Left ventricle myocardium inferior (tissue), 1 donor: ENCODE measurements around the gene LCOR. TPM values are rescaled to one million over a fixed set of nuclear protein-coding genes. Genes with fewer than 3 reads are reported as not detected.

Experiments
- DNase-seq: peaks from one replicate; pipeline ENCODE4 v3.0.0-alpha.2; 2020
- H3K27ac ChIP-seq: fragments of 200-600 bp; replicated peaks from 2 replicates; pipeline ENCODE4 v1.8.0; 2021
- H3K27me3 ChIP-seq: fragments of 200-600 bp; 2 replicates; pipeline ENCODE4 v1.8.0; 2021; ENCODE audit warnings: low read depth
- H3K36me3 ChIP-seq: fragments of 200-600 bp; 2 replicates; pipeline ENCODE4 v1.8.0; 2021
- H3K4me1 ChIP-seq: fragments of 200-600 bp; 2 replicates; pipeline ENCODE4 v1.8.0; 2021
- H3K4me3 ChIP-seq: fragments of 200-600 bp; 2 replicates; pipeline ENCODE4 v1.8.0; 2021; ENCODE audit warnings: mild to moderate bottlenecking, moderate library complexity
- H3K9me3 ChIP-seq: fragments of 200-600 bp; replicated peaks from 2 replicates; pipeline ENCODE4 v1.8.0; 2021
- intact Hi-C: fragments of 100-400 bp; cut with micrococcal nuclease; formaldehyde crosslinking; loops from one replicate; pipeline ENCODE4 v1.11.0; 2022
- total RNA-seq: library from RNA; stranded (reverse); fragmentation: NEBNext Ultra II Directional; extraction: Animal tissue kit (Norgen Biotek cat#: 25700); gene quantifications from one replicate; pipeline ENCODE4 v1.2.1, GENCODE V29; 2021
- TF ChIP-seq, protein P1 (sequence below): fragments of 200-600 bp; IDR thresholded peaks from 2 replicates; pipeline ENCODE4 v1.8.0; 2021; ENCODE audit warnings: antibody characterized with exemption, mild to moderate bottlenecking, borderline replicate concordance
- donor health status: DM: no; HTN: yes; CAD: no; lungs with severe emphysema.

The LCOR gene
- total RNA-seq, 1 donor from 2014 or later: 18.9 TPM

GRCh38 chr10:96891840-96892239 lies 59.7 kb downstream of the LCOR start:
- intact Hi-C loops: no loop called here

DNA sequence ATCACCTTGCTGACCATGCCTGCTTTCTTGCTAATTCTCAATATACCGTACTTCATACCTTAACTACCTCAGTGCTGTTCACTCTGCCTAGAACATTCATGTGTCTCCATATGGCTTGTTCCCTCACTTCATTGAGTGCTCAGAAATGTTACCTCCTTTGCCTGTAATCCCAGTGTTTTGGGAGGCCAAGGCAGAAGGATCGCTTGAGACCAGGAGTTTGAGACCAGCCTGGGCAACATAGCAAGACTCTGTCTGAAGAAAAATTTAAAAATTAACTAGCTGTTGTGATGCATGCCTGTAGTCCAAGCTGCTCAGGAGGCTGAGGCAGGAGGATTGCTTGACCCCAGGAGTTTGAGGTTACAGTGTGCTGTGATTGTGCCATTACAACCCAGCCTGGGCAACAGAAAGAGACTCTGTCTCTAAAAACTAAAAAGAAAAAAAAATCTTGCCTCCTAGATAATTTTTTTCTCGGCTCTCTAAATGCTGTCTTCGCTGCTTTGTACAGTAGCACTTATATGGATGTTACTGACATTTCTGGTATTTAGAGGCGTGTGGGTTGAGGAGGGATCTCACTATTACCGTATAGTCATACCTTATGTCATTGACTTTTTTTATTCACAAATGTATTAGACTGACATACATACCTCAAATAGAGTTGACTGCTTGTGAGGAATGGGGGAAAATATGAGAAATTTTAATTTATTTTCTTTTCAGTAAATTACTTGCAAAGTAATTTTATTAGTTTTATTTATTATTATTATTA lies 63.7 kb downstream of the LCOR start:
- Histone ChIP-seq H3K9me3 (peaks cover 17% of the 10 kb centered on the region), H3K27me3 (no peaks in the 10 kb centered on the region), H3K4me3 (no peak overlapping the region), H3K27ac (no peak overlapping the region), H3K4me1 (peaks cover 39% of the 10 kb centered on the region), H3K36me3 (peaks cover 12% of the 10 kb centered on the region)
- intact Hi-C loops: no loop called here
- TF ChIP-seq, protein P1, sequence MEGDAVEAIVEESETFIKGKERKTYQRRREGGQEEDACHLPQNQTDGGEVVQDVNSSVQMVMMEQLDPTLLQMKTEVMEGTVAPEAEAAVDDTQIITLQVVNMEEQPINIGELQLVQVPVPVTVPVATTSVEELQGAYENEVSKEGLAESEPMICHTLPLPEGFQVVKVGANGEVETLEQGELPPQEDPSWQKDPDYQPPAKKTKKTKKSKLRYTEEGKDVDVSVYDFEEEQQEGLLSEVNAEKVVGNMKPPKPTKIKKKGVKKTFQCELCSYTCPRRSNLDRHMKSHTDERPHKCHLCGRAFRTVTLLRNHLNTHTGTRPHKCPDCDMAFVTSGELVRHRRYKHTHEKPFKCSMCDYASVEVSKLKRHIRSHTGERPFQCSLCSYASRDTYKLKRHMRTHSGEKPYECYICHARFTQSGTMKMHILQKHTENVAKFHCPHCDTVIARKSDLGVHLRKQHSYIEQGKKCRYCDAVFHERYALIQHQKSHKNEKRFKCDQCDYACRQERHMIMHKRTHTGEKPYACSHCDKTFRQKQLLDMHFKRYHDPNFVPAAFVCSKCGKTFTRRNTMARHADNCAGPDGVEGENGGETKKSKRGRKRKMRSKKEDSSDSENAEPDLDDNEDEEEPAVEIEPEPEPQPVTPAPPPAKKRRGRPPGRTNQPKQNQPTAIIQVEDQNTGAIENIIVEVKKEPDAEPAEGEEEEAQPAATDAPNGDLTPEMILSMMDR: no peak
- no peak for DNase-seq

More at GRCh38 chr10:96891840-96892239, 59.7 kb downstream of the LCOR start:
- Histone ChIP-seq H3K4me3 (no peak overlapping the region), H3K27me3 (no peaks in the 10 kb centered on the region), H3K9me3 (peaks cover 17% of the 10 kb centered on the region), H3K27ac (no peak overlapping the region), H3K4me1 (peaks cover 24% of the 10 kb centered on the region), H3K36me3 (peaks cover 12% of the 10 kb centered on the region)
- TF ChIP-seq, protein P1: no peak
- no peak for DNase-seq

DNA sequence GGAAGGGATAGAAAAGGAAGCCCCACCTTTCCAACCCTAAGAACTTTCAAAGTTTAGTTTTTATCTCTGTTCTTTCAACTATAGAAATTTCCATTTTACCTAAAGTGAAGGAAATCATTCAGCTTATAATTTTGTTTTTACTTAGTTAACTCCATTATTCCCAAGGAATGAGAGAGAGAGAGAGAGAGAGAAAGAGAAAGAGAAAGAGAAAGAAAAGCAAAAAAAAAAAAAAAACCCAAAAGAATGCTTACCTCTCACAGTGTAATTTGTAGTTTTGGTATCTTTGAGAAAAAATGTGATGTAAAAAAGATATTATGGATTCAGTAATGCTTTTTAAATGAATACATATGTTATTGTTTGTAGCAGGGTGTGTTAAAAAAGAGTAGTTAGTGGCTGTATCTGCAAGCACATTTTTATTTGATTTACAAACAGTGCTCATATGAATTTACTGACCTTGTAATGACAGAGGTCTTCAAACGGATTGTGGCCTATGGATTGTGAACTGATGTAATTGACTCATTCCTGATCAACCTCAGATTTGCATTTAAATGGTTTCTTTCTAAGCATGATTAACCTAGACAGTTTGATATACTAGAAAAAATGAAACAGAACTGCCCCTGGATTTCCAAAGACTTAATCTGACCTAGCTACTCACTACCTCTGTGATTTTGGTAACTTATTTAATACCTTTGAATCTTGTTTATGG lies 64.9 kb downstream of the LCOR start:
- TF ChIP-seq, protein P1: no peak
- intact Hi-C loops: no loop called here
- Histone ChIP-seq H3K36me3 (peaks cover 16% of the 10 kb centered on the region), H3K27me3 (no peaks in the 10 kb centered on the region), H3K4me3 (no peak overlapping the region), H3K9me3 (peaks cover 11% of the 10 kb centered on the region), H3K4me1 (peaks cover 39% of the 10 kb centered on the region), H3K27ac (no peak overlapping the region)
- DNase-seq: no peak

DNA sequence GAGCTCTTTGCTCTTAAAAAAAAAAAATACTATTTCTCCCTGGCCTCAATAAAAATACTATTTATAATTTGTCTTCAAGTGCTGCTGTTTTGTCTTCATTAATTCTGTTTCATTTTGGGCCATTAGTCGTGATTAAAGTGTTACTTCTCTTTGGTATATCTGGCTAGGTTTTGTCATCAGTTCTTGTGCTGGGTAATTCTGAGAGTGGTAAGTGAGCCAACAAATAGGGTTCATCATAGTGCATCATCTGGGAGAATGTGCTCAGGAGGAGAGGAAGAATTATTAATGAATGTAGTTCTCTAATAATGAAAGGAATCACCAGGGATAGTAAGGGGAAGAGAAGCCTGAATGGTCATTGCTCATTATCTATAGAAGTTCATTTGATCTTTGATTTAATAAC lies 70.0 kb downstream of the LCOR start:
- peaks cover 4% of the 10 kb centered on the region for H3K36me3 ChIP-seq
- H3K4me3 ChIP-seq: no peak overlapping the region
- no peak for DNase-seq
- H3K27me3 ChIP-seq: no peaks in the 10 kb centered on the region
- no peak overlapping the region for H3K27ac ChIP-seq
- TF ChIP-seq, protein P1: no peak
- H3K4me1 ChIP-seq: peaks cover 80% of the 10 kb centered on the region
- no peaks in the 10 kb centered on the region for H3K9me3 ChIP-seq
- intact Hi-C loops: no loop called here

- TF ChIP-seq, protein P1: no peak
- intact Hi-C loops: no loop called here
- Histone ChIP-seq H3K27me3 (no peaks in the 10 kb centered on the region), H3K9me3 (no peaks in the 10 kb centered on the region), H3K27ac (no peak overlapping the region), H3K4me1 (peaks cover 77% of the 10 kb centered on the region), H3K36me3 (peaks cover 5% of the 10 kb centered on the region), H3K4me3 (no peak overlapping the region)
- no peak for DNase-seq
Measured at GRCh38 chr10:96902731-96903358, 70.7 kb downstream of the LCOR start.
